Measurements from ENCODE around the gene POPDC2. TPM values are rescaled to one million over a fixed set of nuclear protein-coding genes. Genes with fewer than 3 reads are reported as not detected.

The POPDC2 gene
- total RNA-seq, 1 experiment from 2014 or later: 0.48 TPM

GRCh38 chr3:119703820-119704531, 43.6 kb upstream of the POPDC2 start:
- ChIA-PET POLR2A (no interaction called here), CTCF (interaction anchor here (0.7 kb wide), 1 partner anchor 9 kb away, joined by 3 read pairs; no protein-coding TSS in a partner anchor)
- ATAC-seq (no peak), DNase-seq (ENCODE audit: low spot score) (no peak)
- H3K27me3 Mint-ChIP-seq (ENCODE audit: low read depth): peaks cover 33% of the 10 kb centered on the region
- no peak overlapping the region for H3K27ac Mint-ChIP-seq
- peak overlapping the region; percentile 69 for H3K4me3 Mint-ChIP-seq
- H3K9me3 Mint-ChIP-seq: peaks cover 3% of the 10 kb centered on the region; the same call in 1 of the 2 replicates
- H3K4me1 Mint-ChIP-seq: peaks cover 13% of the 10 kb centered on the region
- no peak for TF ChIP-seq ZBTB21 (CRISPR knock-in tag; IDR thresholded peaks at IDR 0.05; ENCODE audit: borderline replicate concordance)
- TF ChIP-seq ERG (CRISPR knock-in tag; IDR thresholded peaks at IDR 0.05): no peak
- no peak for TF ChIP-seq HMGA2 (CRISPR knock-in tag; IDR thresholded peaks at IDR 0.05)
- TF ChIP-seq ZNF532 (CRISPR knock-in tag; IDR thresholded peaks at IDR 0.05; ENCODE audit: borderline replicate concordance): no peak
- no peak for TF ChIP-seq RELA (CRISPR knock-in tag; IDR thresholded peaks at IDR 0.05; ENCODE audit: borderline replicate concordance)
- TF ChIP-seq IRF1 (CRISPR knock-in tag; IDR thresholded peaks at IDR 0.05): no peak
- TF ChIP-seq ZBTB43 (CRISPR knock-in tag; IDR thresholded peaks at IDR 0.05): no peak
- no peak for TF ChIP-seq ZMAT4 (CRISPR knock-in tag; IDR thresholded peaks at IDR 0.05)
- TF ChIP-seq SMAD4 (CRISPR knock-in tag; IDR thresholded peaks at IDR 0.05): no peak
- TF ChIP-seq ARID4B (CRISPR knock-in tag; IDR thresholded peaks at IDR 0.05; ENCODE audit: borderline replicate concordance): no peak
- TF ChIP-seq CREM (CRISPR knock-in tag; IDR thresholded peaks at IDR 0.05): no peak
- no peak for TF ChIP-seq NR2C2 (CRISPR knock-in tag; IDR thresholded peaks at IDR 0.05)
- no peak for TF ChIP-seq PRRX2 (CRISPR knock-in tag; IDR thresholded peaks at IDR 0.05)
- TF ChIP-seq ETV6 (CRISPR knock-in tag; IDR thresholded peaks at IDR 0.05): no peak
- no peak for TF ChIP-seq TCF7 (CRISPR knock-in tag; IDR thresholded peaks at IDR 0.05; ENCODE audit: low read depth)
- TF ChIP-seq ZNF396 (CRISPR knock-in tag; IDR thresholded peaks at IDR 0.05; ENCODE audit: borderline replicate concordance): no peak
- no peak for TF ChIP-seq STAT6 (CRISPR knock-in tag; conservative IDR thresholded peaks at IDR 0.05; ENCODE audit: low read depth)
- no peaks in the 10 kb centered on the region for H3K36me3 Mint-ChIP-seq
